GM12872 (cell line): ENCODE results near the gene CLSTN2.

Source experiments
- TF ChIP-seq, protein P1 (sequence below): IDR thresholded peaks from 3 replicates; pipeline ENCODE4 v1.5.1; 2011; ENCODE audit warnings: low read depth, mild to moderate bottlenecking, low read length, moderate library complexity; ENCODE audit not compliant: insufficient read depth

The CLSTN2 gene

DNA sequence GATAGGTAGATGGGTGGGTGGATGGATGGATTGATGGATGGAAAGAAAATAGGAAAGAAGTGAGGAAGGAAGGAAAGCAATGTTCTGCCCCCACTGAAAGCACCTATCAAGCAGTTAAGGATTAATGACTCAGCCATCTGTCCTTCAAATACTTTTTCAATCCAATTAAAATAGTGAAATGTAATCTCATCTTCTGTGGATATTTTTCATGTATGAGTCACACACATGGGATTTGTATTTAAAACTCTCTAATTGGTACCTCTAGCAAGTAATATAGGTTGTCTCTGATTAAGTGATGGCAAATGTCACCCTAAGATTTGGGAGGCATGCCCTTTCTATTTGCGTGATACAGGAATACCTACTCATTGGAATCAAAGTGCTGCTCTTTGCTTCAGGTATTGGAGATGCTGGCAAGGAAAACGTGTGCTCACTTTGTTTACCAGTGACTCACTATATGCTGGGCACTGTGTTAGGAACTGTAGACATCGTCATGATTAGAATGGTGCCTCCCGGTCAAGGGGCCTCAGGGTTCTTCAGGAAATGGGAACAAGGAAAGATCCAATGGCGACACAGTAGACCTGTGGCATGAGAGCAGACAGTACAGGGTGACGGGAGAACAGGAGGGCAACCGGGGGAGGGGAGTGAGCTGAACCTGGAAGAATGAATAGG lies 230.1 kb downstream of the CLSTN2 start:
- TF ChIP-seq, protein P1, sequence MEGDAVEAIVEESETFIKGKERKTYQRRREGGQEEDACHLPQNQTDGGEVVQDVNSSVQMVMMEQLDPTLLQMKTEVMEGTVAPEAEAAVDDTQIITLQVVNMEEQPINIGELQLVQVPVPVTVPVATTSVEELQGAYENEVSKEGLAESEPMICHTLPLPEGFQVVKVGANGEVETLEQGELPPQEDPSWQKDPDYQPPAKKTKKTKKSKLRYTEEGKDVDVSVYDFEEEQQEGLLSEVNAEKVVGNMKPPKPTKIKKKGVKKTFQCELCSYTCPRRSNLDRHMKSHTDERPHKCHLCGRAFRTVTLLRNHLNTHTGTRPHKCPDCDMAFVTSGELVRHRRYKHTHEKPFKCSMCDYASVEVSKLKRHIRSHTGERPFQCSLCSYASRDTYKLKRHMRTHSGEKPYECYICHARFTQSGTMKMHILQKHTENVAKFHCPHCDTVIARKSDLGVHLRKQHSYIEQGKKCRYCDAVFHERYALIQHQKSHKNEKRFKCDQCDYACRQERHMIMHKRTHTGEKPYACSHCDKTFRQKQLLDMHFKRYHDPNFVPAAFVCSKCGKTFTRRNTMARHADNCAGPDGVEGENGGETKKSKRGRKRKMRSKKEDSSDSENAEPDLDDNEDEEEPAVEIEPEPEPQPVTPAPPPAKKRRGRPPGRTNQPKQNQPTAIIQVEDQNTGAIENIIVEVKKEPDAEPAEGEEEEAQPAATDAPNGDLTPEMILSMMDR = no peak

DNA sequence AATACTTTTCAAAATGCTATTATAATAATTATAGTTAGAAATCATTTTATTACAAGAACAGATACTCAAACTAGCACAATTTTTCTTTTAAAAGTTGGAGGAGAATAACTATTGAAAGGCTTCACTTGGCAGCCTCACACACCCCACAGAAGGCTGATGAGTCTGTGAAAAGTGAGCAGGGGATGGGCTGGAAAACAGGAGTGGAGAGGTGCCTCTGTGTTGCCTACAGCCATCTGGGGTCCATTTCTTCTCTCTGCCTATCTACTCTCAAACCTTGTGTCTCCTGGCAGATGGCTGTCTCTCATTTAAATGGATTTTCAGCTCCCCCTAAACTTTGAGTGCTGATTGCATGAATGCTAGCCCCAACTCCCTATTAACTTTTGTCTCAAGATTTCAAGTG lies 230.8 kb downstream of the CLSTN2 start:
- TF ChIP-seq, protein P1 = no peak

DNA sequence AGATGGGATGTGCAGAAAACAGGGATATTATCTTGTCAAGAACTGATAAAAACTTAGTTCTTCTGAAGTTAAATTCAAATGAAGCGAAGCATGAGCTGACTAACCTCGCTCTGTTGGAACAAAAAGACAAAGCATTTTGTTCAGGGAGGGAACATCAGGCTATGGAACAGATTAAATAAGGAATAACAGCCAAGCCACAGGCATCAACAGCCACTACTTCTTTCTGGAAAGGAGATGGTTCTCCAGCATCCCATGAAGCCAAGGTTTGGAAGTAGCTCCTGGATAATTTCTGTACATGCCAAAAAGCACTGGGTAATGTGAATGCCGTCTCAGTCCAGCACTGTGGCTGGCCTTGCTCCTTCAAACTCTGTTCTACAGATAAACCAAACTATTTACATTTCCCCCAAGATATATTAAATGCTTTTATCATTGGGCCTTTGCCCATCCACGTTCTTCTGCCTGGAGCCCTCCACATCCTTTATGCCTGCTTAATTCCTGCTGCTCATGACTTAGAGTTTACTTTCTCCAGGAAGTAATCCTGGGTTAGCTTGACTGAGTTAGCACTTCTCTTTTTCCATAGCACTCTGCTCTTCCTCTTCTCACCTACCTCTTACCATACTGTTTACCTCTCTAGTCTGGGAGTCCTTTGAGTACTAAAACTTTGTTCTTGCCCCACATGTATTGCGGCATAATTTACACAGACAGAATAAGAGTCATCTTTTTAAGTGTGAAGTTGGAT lies 232.0 kb downstream of the CLSTN2 start:
- TF ChIP-seq, protein P1 = no peak

DNA sequence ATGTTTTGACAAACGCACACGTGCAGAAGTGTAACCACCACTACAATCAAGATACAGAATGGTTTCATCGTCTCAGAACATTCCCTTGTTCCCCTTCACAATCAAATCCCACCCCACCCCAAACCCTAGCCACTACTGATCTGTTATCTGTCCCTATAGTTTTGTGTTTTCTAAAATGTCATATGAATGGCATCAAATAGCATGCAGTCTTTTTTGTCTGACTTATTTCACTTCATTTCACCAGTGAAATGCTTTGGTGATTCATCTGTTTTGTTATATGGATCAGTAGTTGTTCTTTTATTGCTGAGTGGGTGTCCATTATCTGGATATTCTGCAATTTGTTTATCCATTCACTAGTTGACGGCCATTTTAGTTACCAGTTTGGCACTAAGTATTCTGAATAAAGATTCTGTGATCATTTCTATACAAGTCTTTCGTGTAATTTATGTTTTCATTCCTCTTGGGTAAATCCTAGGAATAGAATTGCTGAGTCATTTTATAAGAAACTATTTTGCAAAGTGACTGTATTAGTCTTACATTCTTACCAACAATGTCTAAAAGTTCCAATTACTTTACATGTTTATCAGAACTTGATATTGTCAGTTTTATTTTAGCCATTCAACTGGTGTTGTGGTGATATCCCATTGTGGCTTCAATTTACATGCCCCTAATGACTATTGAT lies 232.8 kb downstream of the CLSTN2 start:
- TF ChIP-seq, protein P1 = no peak

DNA sequence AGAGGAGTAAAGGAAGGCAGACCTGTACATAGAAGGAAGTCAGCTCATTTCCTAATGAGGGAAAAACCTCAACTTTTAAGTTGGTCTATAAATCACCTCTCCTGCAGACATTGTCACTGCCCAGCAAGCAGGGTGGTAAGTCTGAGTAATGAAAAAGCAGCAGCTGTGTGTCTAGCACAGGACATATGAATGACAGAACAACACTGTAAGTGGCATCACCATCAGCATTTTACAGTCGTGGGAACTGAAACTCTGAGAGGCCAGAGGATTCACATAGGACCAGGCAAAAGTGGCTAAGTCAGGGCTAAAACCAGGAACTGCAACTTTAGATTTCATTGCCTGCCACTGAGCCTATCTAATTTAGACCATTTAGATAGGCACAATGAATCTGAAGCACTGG lies 235.6 kb downstream of the CLSTN2 start:
- TF ChIP-seq, protein P1 = no peak

DNA sequence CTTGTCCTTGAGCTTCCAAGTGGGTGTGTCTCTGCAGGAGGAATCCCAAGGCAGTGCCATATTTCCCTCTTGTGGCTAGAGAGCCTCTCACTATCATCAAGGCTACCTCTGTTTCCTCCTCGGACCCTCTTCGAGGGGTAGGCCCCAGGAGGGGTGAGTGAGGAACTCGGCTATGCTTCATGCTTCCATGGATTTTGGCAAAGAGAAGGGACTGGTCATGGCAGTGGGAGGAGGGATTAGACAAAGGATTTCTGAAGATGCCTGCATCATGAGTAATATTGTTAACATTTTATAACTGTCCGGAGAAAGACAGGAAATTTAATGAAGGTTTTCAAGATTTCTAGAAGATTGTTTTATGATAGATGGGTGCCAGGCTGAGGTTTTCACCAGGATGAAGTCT lies 241.5 kb downstream of the CLSTN2 start:
- TF ChIP-seq, protein P1 = no peak

DNA sequence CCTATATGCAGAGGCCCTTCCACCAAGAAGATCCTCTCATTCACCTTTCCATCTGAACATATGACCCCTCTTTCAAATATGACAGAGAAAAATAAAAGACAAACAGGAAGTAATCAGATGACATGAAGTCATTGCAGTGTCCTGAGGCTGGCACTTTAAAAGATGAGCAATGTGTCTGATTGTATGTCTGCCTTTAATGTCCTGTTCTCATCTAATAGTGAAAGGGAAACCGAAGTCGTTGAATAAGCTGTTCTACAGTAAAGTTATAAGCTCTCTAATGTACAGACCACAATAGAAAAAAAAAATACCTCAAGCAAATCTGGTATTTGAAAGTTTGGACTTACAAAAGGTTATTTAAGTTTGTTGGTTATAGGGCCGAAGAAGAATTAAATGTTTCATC lies 243.0 kb downstream of the CLSTN2 start:
- TF ChIP-seq, protein P1 = no peak
